Cerebellar cortex (tissue), 1 donor: ENCODE data around the gene FAM25C.
"Not testable (repeated sequence)": the region's sequence is repeated elsewhere in the genome, so short reads cannot be mapped to it uniquely, and the experiment has no call there.

ENCODE experiments used
- DNase-seq: peaks from one replicate; pipeline ENCODE4 v3.0.0-alpha.2; 2015; ENCODE audit warnings: low spot score

Gene FAM25C

DNA sequence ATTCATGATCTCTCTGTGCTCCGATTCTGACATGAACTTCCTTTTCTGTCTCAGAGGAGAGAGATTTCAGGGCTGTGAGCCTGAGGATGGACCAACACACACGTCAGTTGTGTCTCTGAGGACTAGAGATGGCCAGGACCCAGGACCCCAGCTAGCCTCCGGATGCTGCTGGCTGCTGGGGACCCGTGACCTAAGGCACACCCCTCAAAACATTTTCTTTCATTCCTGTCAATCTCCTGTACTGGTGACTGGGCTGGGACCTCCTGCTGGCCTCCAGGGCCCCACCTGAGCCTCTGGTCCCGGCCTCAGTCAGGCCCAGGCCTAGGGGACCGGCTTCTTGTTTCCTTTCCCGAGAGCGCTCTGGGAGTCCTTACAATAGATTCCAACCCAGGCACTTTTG is 42.4 kb downstream of the FAM25C start:
- DNase-seq = not testable (repeated sequence)

DNA sequence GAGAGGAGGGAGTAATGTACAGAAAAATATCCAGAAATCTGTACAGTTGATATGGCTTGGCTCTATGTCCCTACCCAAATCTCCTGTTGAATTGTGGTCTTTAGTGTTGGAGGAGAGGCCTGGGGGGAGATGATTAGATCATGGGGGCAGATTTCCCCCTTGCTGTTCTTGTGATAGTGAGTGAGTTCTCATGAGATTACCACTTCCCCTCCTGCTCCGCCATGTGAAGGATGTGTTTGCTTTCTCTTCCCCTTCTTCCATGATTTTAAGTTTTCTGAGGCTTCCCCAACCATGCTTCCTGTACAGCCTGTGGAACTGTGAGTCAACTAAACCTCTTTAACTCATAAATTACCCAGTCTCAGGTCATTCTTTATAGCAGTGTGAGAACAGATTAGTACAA is 52.2 kb downstream of the FAM25C start:
- DNase-seq = not testable (repeated sequence)
